BJ (cell line): ENCODE data around the gene EID2B. TPM values are rescaled to one million over a fixed set of nuclear protein-coding genes. Genes with fewer than 3 reads are reported as not detected.

Experiments
- CTCF ChIA-PET: fragments of 350-600 bp; formaldehyde crosslinking; extraction: SDS; loops from one replicate; lab custom pipeline; 2021; ENCODE audit warnings: antibody characterized with exemption, inconsistent platforms; lab: Yijun Ruan, JAX
- POLR2A ChIA-PET: fragments of 300-600 bp; sonication (Branson Sonifier 250); formaldehyde crosslinking; extraction: SDS; loops from one replicate; lab custom pipeline; 2021; ENCODE audit warnings: antibody characterized with exemption; lab: Charles Lee
- DNase-seq: peaks from one replicate; pipeline ENCODE4 v3.0.0-alpha.2; 2011; ENCODE audit warnings: low read depth
- H3K27me3 ChIP-seq: 2 replicates; pipeline ENCODE4 v1.6.0; 2011; ENCODE audit warnings: low read length; ENCODE audit not compliant: control insufficient read depth, insufficient read depth
- H3K36me3 ChIP-seq: 2 replicates; pipeline ENCODE4 v1.5.1; 2011; ENCODE audit warnings: low read length; ENCODE audit not compliant: control insufficient read depth, insufficient read depth
- H3K4me3 ChIP-seq: 2 replicates; pipeline ENCODE4 v1.5.1; 2011; ENCODE audit warnings: low read depth, mild to moderate bottlenecking, control low read depth, low read length
- polyA plus RNA-seq: library from polyadenylated mRNA; depleted of rRNA; stranded (reverse); fragments of >200 nt; gene quantifications from 2 replicates; pipeline ENCODE4 v1.2.3, GENCODE V29; 2011
- TF ChIP-seq, protein P1 (sequence below): IDR thresholded peaks from 2 replicates; pipeline ENCODE4 v1.5.1; 2011; ENCODE audit warnings: low read depth, mild to moderate bottlenecking, control low read depth, inconsistent platforms, low read length, moderate library complexity; ENCODE audit not compliant: insufficient read depth

The EID2B gene
- polyA plus RNA-seq, 1 experiment = 2.2 TPM

DNA sequence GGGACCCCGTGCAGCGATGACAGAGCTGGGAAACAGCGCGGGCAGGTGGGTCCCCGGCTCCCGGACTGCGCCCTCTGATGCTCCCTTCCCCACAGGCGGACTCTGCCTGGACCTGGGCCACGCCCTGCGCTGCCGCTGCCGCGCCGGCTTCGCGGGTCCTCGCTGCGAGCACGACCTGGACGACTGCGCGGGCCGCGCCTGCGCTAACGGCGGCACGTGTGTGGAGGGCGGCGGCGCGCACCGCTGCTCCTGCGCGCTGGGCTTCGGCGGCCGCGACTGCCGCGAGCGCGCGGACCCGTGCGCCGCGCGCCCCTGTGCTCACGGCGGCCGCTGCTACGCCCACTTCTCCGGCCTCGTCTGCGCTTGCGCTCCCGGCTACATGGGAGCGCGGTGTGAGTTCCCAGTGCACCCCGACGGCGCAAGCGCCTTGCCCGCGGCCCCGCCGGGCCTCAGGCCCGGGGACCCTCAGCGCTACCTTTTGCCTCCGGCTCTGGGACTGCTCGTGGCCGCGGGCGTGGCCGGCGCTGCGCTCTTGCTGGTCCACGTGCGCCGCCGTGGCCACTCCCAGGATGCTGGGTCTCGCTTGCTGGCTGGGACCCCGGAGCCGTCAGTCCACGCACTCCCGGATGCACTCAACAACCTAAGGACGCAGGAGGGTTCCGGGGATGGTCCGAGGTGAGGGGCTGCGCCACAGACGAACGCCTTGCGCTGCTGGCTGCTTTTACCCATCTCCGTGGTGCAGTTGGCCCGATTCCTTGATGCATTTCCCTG lies 25.5 kb downstream of the EID2B start:
- Histone ChIP-seq H3K4me3 (peak overlapping the region; percentile 53), H3K36me3 (no peaks in the 10 kb centered on the region), H3K27me3 (0 out of 2 replicates have a peak, but pooled peaks cover 2% of the 10 kb centered on the region)
- ChIA-PET POLR2A (no interaction called here), CTCF (interaction anchor here (0.8 to 1.1 kb wide), 2 partner anchors 25 to 67 kb away, joined by 3 to 5 read pairs; partner anchors contain the start of gene EID2B)
- no peak for DNase-seq
- TF ChIP-seq, protein P1, sequence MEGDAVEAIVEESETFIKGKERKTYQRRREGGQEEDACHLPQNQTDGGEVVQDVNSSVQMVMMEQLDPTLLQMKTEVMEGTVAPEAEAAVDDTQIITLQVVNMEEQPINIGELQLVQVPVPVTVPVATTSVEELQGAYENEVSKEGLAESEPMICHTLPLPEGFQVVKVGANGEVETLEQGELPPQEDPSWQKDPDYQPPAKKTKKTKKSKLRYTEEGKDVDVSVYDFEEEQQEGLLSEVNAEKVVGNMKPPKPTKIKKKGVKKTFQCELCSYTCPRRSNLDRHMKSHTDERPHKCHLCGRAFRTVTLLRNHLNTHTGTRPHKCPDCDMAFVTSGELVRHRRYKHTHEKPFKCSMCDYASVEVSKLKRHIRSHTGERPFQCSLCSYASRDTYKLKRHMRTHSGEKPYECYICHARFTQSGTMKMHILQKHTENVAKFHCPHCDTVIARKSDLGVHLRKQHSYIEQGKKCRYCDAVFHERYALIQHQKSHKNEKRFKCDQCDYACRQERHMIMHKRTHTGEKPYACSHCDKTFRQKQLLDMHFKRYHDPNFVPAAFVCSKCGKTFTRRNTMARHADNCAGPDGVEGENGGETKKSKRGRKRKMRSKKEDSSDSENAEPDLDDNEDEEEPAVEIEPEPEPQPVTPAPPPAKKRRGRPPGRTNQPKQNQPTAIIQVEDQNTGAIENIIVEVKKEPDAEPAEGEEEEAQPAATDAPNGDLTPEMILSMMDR = no peak

DNA sequence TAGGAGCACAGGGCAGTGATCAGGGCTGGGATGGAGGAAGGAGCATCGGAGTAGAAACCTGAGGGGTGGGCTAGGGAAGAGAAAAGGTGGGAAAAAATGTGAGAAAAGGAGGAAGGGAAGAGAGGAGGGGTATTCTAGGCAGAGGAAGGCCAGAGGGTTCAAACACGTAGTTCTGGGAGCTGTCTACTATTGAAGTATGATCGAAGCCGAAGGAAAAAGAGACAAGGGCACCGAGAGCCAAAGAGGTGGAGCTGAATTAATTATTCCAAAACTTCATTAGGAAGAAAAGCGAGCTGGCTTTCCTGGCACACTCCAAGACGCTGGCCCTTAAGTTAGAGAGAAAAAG lies 26.1 kb downstream of the EID2B start:
- H3K4me3 ChIP-seq = peak overlapping the region; percentile 20
- ChIA-PET CTCF (no interaction called here), POLR2A (no interaction called here)
- 0 out of 2 replicates have a peak, but pooled peaks cover 2% of the 10 kb centered on the region for H3K27me3 ChIP-seq
- DNase-seq = no peak
- H3K36me3 ChIP-seq = no peaks in the 10 kb centered on the region
- TF ChIP-seq, protein P1 = no peak

DNA sequence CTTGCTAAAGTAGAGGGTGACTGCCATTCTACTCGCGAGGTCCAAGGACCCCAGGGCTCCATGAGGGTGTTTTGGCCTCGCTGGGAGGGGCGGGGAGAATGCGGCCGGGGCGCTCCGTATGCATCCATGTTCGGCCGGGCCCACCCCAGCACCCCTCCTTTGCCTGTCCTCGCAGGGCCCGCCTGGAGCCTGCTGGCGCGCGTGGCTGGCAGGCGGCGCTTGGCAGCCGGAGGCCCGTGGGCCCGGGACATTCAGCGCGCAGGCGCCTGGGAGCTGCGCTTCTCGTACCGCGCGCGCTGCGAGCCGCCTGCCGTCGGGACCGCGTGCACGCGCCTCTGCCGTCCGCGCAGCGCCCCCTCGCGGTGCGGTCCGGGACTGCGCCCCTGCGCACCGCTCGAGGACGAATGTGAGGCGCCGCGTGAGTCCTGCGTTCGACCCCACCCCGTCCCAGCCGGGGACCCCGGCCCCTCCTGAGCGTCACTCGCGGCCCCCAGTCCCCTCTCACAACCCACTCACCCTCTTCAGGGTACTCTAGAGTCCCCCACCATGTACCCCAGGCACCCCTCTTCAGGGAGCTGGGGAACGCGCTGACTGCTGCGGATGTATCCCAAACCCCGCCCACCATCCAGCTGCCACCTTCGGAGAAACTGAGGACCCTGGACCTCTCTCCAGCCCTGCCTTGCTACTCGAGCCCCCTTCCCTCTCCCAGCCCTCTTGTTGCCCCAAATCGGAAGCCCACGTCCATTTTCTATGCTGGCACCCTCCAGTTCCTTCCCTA lies 29.8 kb downstream of the EID2B start:
- POLR2A ChIA-PET = no interaction called here
- Histone ChIP-seq H3K27me3 (peaks cover 24% of the 10 kb centered on the region), H3K4me3 (no peak overlapping the region), H3K36me3 (no peaks in the 10 kb centered on the region)
- TF ChIP-seq, protein P1 = peak; percentile 50
- DNase-seq = no peak
- CTCF ChIA-PET = interaction anchor here (0.5 to 2.3 kb wide), 16 partner anchors 10 to 64 kb away, joined by 3 to 9 read pairs (median 4); partner anchors contain the start of genes EID2B, SELENOV and SUPT5H

DNA sequence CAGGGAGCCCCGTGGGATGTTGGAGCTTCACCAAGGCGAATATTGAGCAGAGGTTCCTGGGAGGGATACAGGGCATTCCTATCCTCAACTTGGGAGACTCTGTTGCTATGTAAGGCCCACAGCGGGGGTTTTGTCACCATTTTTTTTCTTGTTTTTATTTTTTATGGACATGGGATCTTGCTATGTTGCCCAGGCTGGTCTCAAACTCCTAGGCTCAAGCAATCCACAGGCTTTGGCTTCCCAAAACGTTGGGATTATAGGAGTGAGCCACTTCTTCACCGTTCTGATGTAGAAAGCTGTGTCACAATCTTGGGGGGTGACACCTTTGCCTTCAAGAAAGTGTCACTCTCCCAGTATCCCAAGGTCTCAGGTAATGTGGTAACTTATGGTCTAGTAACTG lies 31.3 kb downstream of the EID2B start:
- Histone ChIP-seq H3K4me3 (no peak overlapping the region), H3K36me3 (no peaks in the 10 kb centered on the region), H3K27me3 (peaks cover 24% of the 10 kb centered on the region)
- no peak for DNase-seq
- ChIA-PET POLR2A (no interaction called here), CTCF (interaction anchor here (0.9 kb wide), 1 partner anchor 32 kb away, joined by 4 read pairs; the partner anchor contains the start of gene EID2B)
- TF ChIP-seq, protein P1 = no peak

DNA sequence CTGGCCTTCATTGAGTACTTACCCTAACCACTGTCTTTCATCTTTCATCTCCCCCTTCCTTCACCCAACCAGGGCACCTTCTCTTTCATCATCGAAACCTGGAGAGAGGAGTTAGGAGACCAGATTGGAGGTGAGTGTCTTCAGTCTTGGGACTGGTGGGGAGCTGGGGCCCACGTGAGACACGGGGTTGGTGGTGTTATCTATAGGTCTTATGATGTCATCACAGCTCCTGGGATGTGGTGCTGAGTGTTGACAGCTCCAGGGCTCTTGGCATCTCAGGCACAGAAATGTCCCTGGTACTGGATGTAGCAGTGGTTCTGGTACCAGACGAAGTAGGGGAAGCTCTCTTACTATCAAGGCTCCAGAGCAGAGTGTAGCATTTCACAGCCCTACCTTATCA lies 32.1 kb downstream of the EID2B start:
- Histone ChIP-seq H3K27me3 (peaks cover 24% of the 10 kb centered on the region), H3K36me3 (no peaks in the 10 kb centered on the region), H3K4me3 (no peak overlapping the region)
- no peak for DNase-seq
- CTCF ChIA-PET = interaction anchor here (0.6 to 0.9 kb wide), 3 partner anchors 33 to 137 kb away, joined by 3 to 4 read pairs (median 4); partner anchors contain the start of gene EID2B
- TF ChIP-seq, protein P1 = no peak
- POLR2A ChIA-PET = no interaction called here
